Measurements from ENCODE around the gene DOCK1. TPM values are rescaled to one million over a fixed set of nuclear protein-coding genes. Genes with fewer than 3 reads are reported as not detected.

Gene DOCK1
- total RNA-seq, 1 experiment from 2014 or later: not detected

- H2AFZ ChIP-seq (ENCODE audit: low read length): no peak overlapping the region
- no peak overlapping the region for H3K4me2 ChIP-seq (ENCODE audit: low read depth, low read length, poor library complexity, severe bottlenecking)
- DNase-seq: no peak
- no peak overlapping the region for H3K27ac ChIP-seq (ENCODE audit: low read length)
- H3K4me3 ChIP-seq (ENCODE audit: low read length): no peak overlapping the region
- no peak overlapping the region for H3K9ac ChIP-seq (ENCODE audit: low read length)
- H3K9me3 ChIP-seq (ENCODE audit: low read length): peaks cover 11% of the 10 kb centered on the region
- no peaks in the 10 kb centered on the region for H3K79me2 ChIP-seq (ENCODE audit: low read length)
- no peaks in the 10 kb centered on the region for H3K4me1 ChIP-seq (ENCODE audit: low read length)
- no peaks in the 10 kb centered on the region for H4K20me1 ChIP-seq (ENCODE audit: insufficient read depth, low read depth, low read length)
- H3K36me3 ChIP-seq (ENCODE audit: insufficient read depth, low read length): no peaks in the 10 kb centered on the region
- H3K9me2 ChIP-seq (replicated peaks; ENCODE audit: insufficient read depth, low read length): no peaks in the 10 kb centered on the region
- no peaks in the 10 kb centered on the region for H3K27me3 ChIP-seq (ENCODE audit: low read length)
These were observed 109.4 kb downstream of the DOCK1 start for GRCh38 chr10:127014671-127015070.

- Histone ChIP-seq H3K9me3 (ENCODE audit: low read length) (peaks cover 11% of the 10 kb centered on the region), H3K27me3 (ENCODE audit: low read length) (no peaks in the 10 kb centered on the region), H3K9me2 (replicated peaks; ENCODE audit: insufficient read depth, low read length) (no peaks in the 10 kb centered on the region), H4K20me1 (ENCODE audit: insufficient read depth, low read depth, low read length) (no peaks in the 10 kb centered on the region), H3K79me2 (ENCODE audit: low read length) (no peaks in the 10 kb centered on the region), H3K4me2 (ENCODE audit: low read depth, low read length, poor library complexity, severe bottlenecking) (no peak overlapping the region), H3K27ac (ENCODE audit: low read length) (no peak overlapping the region), H3K36me3 (ENCODE audit: insufficient read depth, low read length) (no peaks in the 10 kb centered on the region), H3K9ac (ENCODE audit: low read length) (no peak overlapping the region), H2AFZ (ENCODE audit: low read length) (no peak overlapping the region), H3K4me1 (ENCODE audit: low read length) (no peaks in the 10 kb centered on the region), H3K4me3 (ENCODE audit: low read length) (no peak overlapping the region)
- no peak for DNase-seq
These were observed 110.1 kb downstream of the DOCK1 start for GRCh38 chr10:127015373-127015772.

GRCh38 chr10:127016331-127016730, 111.1 kb downstream of the DOCK1 start:
- no peak for DNase-seq
- H3K9me3 ChIP-seq (ENCODE audit: low read length): peaks cover 11% of the 10 kb centered on the region

GRCh38 chr10:127017541-127018297, 112.5 kb downstream of the DOCK1 start:
- H4K20me1 ChIP-seq (ENCODE audit: insufficient read depth, low read depth, low read length): no peaks in the 10 kb centered on the region
- no peaks in the 10 kb centered on the region for H3K9me2 ChIP-seq (replicated peaks; ENCODE audit: insufficient read depth, low read length)
- no peaks in the 10 kb centered on the region for H3K36me3 ChIP-seq (ENCODE audit: insufficient read depth, low read length)
- no peaks in the 10 kb centered on the region for H3K4me1 ChIP-seq (ENCODE audit: low read length)
- H2AFZ ChIP-seq (ENCODE audit: low read length): no peak overlapping the region
- no peaks in the 10 kb centered on the region for H3K79me2 ChIP-seq (ENCODE audit: low read length)
- H3K27me3 ChIP-seq (ENCODE audit: low read length): no peaks in the 10 kb centered on the region
- H3K27ac ChIP-seq (ENCODE audit: low read length): no peak overlapping the region
- H3K4me3 ChIP-seq (ENCODE audit: low read length): no peak overlapping the region
- H3K9ac ChIP-seq (ENCODE audit: low read length): no peak overlapping the region
- H3K9me3 ChIP-seq (ENCODE audit: low read length): peaks cover 11% of the 10 kb centered on the region
- DNase-seq: peak; percentile 19
- H3K4me2 ChIP-seq (ENCODE audit: low read depth, low read length, poor library complexity, severe bottlenecking): no peak overlapping the region

More at GRCh38 chr10:127016331-127016730, 111.1 kb downstream of the DOCK1 start:
- no peak overlapping the region for H3K4me3 ChIP-seq (ENCODE audit: low read length)
- H2AFZ ChIP-seq (ENCODE audit: low read length): no peak overlapping the region
- no peaks in the 10 kb centered on the region for H4K20me1 ChIP-seq (ENCODE audit: insufficient read depth, low read depth, low read length)
- H3K27ac ChIP-seq (ENCODE audit: low read length): no peak overlapping the region
- H3K36me3 ChIP-seq (ENCODE audit: insufficient read depth, low read length): no peaks in the 10 kb centered on the region
- no peaks in the 10 kb centered on the region for H3K79me2 ChIP-seq (ENCODE audit: low read length)
- no peaks in the 10 kb centered on the region for H3K9me2 ChIP-seq (replicated peaks; ENCODE audit: insufficient read depth, low read length)
- H3K9ac ChIP-seq (ENCODE audit: low read length): no peak overlapping the region
- no peak overlapping the region for H3K4me2 ChIP-seq (ENCODE audit: low read depth, low read length, poor library complexity, severe bottlenecking)
- H3K27me3 ChIP-seq (ENCODE audit: low read length): no peaks in the 10 kb centered on the region
- no peaks in the 10 kb centered on the region for H3K4me1 ChIP-seq (ENCODE audit: low read length)

GRCh38 chr10:127018298-127018650, 113.0 kb downstream of the DOCK1 start:
- DNase-seq: no peak
- H3K9ac ChIP-seq (ENCODE audit: low read length): no peak overlapping the region
- H3K4me2 ChIP-seq (ENCODE audit: low read depth, low read length, poor library complexity, severe bottlenecking): no peak overlapping the region
- H3K9me3 ChIP-seq (ENCODE audit: low read length): peaks cover 11% of the 10 kb centered on the region
- H3K27ac ChIP-seq (ENCODE audit: low read length): no peak overlapping the region
- H3K79me2 ChIP-seq (ENCODE audit: low read length): no peaks in the 10 kb centered on the region
- H3K27me3 ChIP-seq (ENCODE audit: low read length): no peaks in the 10 kb centered on the region
- H3K4me1 ChIP-seq (ENCODE audit: low read length): no peaks in the 10 kb centered on the region
- H4K20me1 ChIP-seq (ENCODE audit: insufficient read depth, low read depth, low read length): no peaks in the 10 kb centered on the region
- no peaks in the 10 kb centered on the region for H3K36me3 ChIP-seq (ENCODE audit: insufficient read depth, low read length)
- H2AFZ ChIP-seq (ENCODE audit: low read length): no peak overlapping the region
- H3K4me3 ChIP-seq (ENCODE audit: low read length): no peak overlapping the region
- no peaks in the 10 kb centered on the region for H3K9me2 ChIP-seq (replicated peaks; ENCODE audit: insufficient read depth, low read length)

- no peaks in the 10 kb centered on the region for H3K4me1 ChIP-seq (ENCODE audit: low read length)
- H3K79me2 ChIP-seq (ENCODE audit: low read length): no peaks in the 10 kb centered on the region
These were observed 113.5 kb downstream of the DOCK1 start for GRCh38 chr10:127018766-127019165.

GRCh38 chr10:127020260-127020659, 115.0 kb downstream of the DOCK1 start:
- H3K27me3 ChIP-seq (ENCODE audit: low read length): no peaks in the 10 kb centered on the region
- H2AFZ ChIP-seq (ENCODE audit: low read length): no peak overlapping the region

More at GRCh38 chr10:127018766-127019165, 113.5 kb downstream of the DOCK1 start:
- Histone ChIP-seq H3K36me3 (ENCODE audit: insufficient read depth, low read length) (no peaks in the 10 kb centered on the region), H4K20me1 (ENCODE audit: insufficient read depth, low read depth, low read length) (no peaks in the 10 kb centered on the region), H3K4me3 (ENCODE audit: low read length) (no peak overlapping the region), H3K9me2 (replicated peaks; ENCODE audit: insufficient read depth, low read length) (no peaks in the 10 kb centered on the region), H3K9ac (ENCODE audit: low read length) (no peak overlapping the region), H2AFZ (ENCODE audit: low read length) (no peak overlapping the region), H3K27ac (ENCODE audit: low read length) (no peak overlapping the region), H3K4me2 (ENCODE audit: low read depth, low read length, poor library complexity, severe bottlenecking) (no peak overlapping the region), H3K9me3 (ENCODE audit: low read length) (peaks cover 11% of the 10 kb centered on the region), H3K27me3 (ENCODE audit: low read length) (no peaks in the 10 kb centered on the region)
- peak; percentile 25 for DNase-seq

GRCh38 chr10:127021801-127022200, 116.6 kb downstream of the DOCK1 start:
- H3K9ac ChIP-seq (ENCODE audit: low read length): no peak overlapping the region
- H3K36me3 ChIP-seq (ENCODE audit: insufficient read depth, low read length): no peaks in the 10 kb centered on the region
- no peak overlapping the region for H2AFZ ChIP-seq (ENCODE audit: low read length)
- H3K4me3 ChIP-seq (ENCODE audit: low read length): no peak overlapping the region
- H3K4me1 ChIP-seq (ENCODE audit: low read length): no peaks in the 10 kb centered on the region
- no peak for DNase-seq
- H3K27me3 ChIP-seq (ENCODE audit: low read length): no peaks in the 10 kb centered on the region
- no peaks in the 10 kb centered on the region for H3K79me2 ChIP-seq (ENCODE audit: low read length)
- H3K9me2 ChIP-seq (replicated peaks; ENCODE audit: insufficient read depth, low read length): no peaks in the 10 kb centered on the region
- no peak overlapping the region for H3K4me2 ChIP-seq (ENCODE audit: low read depth, low read length, poor library complexity, severe bottlenecking)
- H4K20me1 ChIP-seq (ENCODE audit: insufficient read depth, low read depth, low read length): no peaks in the 10 kb centered on the region
- peaks cover 7% of the 10 kb centered on the region for H3K9me3 ChIP-seq (ENCODE audit: low read length)
- no peak overlapping the region for H3K27ac ChIP-seq (ENCODE audit: low read length)

More at GRCh38 chr10:127020260-127020659, 115.0 kb downstream of the DOCK1 start:
- no peaks in the 10 kb centered on the region for H3K9me2 ChIP-seq (replicated peaks; ENCODE audit: insufficient read depth, low read length)
- H3K4me3 ChIP-seq (ENCODE audit: low read length): no peak overlapping the region
- no peak overlapping the region for H3K9ac ChIP-seq (ENCODE audit: low read length)
- H4K20me1 ChIP-seq (ENCODE audit: insufficient read depth, low read depth, low read length): no peaks in the 10 kb centered on the region
- H3K27ac ChIP-seq (ENCODE audit: low read length): no peak overlapping the region
- no peak for DNase-seq
- H3K4me2 ChIP-seq (ENCODE audit: low read depth, low read length, poor library complexity, severe bottlenecking): no peak overlapping the region
- no peaks in the 10 kb centered on the region for H3K79me2 ChIP-seq (ENCODE audit: low read length)
- H3K36me3 ChIP-seq (ENCODE audit: insufficient read depth, low read length): no peaks in the 10 kb centered on the region
- no peaks in the 10 kb centered on the region for H3K4me1 ChIP-seq (ENCODE audit: low read length)
- peaks cover 11% of the 10 kb centered on the region for H3K9me3 ChIP-seq (ENCODE audit: low read length)

All from Karpas-422 (cell line).